ENCODE measurements around the gene NXPH3. TPM values are rescaled to one million over a fixed set of nuclear protein-coding genes. Genes with fewer than 3 reads are reported as not detected.

The NXPH3 gene
- total RNA-seq, 1 donor, result 3.3 TPM

GRCh38 chr17:49546546-49547535 is 28.8 kb upstream of the NXPH3 start:
- Histone ChIP-seq H2AFZ (ENCODE audit: low read length) (no peak overlapping the region), H3K9me3 (ENCODE audit: low read depth, low read length) (no peaks in the 10 kb centered on the region), H3K79me2 (ENCODE audit: insufficient read depth, low read length) (no peaks in the 10 kb centered on the region), H4K20me1 (ENCODE audit: insufficient read depth, low read length) (no peaks in the 10 kb centered on the region), H3K27me3 (ENCODE audit: insufficient read depth, low read length) (peaks cover 24% of the 10 kb centered on the region), H3K36me3 (ENCODE audit: insufficient read depth, low read length) (no peaks in the 10 kb centered on the region), H3K4me1 (ENCODE audit: insufficient read depth, low read length) (no peaks in the 10 kb centered on the region), H3K27ac (ENCODE audit: low read depth, low read length) (no peak overlapping the region), H3K4me2 (ENCODE audit: insufficient read depth, low read length) (no peak overlapping the region), H3K4me3 (ENCODE audit: insufficient read depth, low read length) (no peak overlapping the region)
- no peak for TF ChIP-seq CTCF (IDR thresholded peaks at IDR 0.05; ENCODE audit: extremely low read depth, low read depth, low read length)
- peak; percentile 58 for DNase-seq (ENCODE audit: insufficient read length, low spot score, missing footprints)

- TF ChIP-seq CTCF (IDR thresholded peaks at IDR 0.05; ENCODE audit: extremely low read depth, low read depth, low read length), result no peak
- H3K79me2 ChIP-seq (ENCODE audit: insufficient read depth, low read length), result no peaks in the 10 kb centered on the region
- no peak overlapping the region for H2AFZ ChIP-seq (ENCODE audit: low read length)
- no peak overlapping the region for H3K4me3 ChIP-seq (ENCODE audit: insufficient read depth, low read length)
- no peak overlapping the region for H3K27ac ChIP-seq (ENCODE audit: low read depth, low read length)
- no peaks in the 10 kb centered on the region for H3K4me1 ChIP-seq (ENCODE audit: insufficient read depth, low read length)
- peak; percentile 87 for DNase-seq (ENCODE audit: insufficient read length, low spot score, missing footprints)
- H3K27me3 ChIP-seq (ENCODE audit: insufficient read depth, low read length), result peaks cover 24% of the 10 kb centered on the region
- no peaks in the 10 kb centered on the region for H3K36me3 ChIP-seq (ENCODE audit: insufficient read depth, low read length)
- no peak overlapping the region for H3K4me2 ChIP-seq (ENCODE audit: insufficient read depth, low read length)
- H3K9me3 ChIP-seq (ENCODE audit: low read depth, low read length), result no peaks in the 10 kb centered on the region
- H4K20me1 ChIP-seq (ENCODE audit: insufficient read depth, low read length), result no peaks in the 10 kb centered on the region
These were observed 28.1 kb upstream of the NXPH3 start for GRCh38 chr17:49547566-49547965.

DNA sequence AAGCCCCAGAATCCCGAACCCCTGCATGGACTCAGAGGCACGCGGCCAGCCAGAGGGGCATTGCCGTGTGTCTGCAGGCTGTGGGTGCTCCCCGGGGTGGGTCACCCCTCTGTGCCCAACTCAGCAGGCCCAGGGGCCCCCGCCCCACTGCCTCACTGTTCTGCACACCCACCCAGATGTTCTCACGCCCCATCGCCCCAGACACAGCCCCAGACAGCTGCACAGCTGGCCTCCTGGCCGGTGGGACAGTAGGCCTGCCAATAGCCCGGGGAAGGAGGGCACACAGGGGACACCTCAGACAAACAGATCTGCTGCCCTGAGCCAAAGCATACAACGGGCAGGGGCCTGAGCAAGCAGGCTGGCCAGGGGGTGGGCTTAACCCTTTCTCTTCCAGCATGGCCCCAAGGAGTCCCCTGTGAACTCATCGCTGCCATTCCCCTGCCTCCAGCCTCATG is 27.6 kb upstream of the NXPH3 start:
- Histone ChIP-seq H3K4me2 (ENCODE audit: insufficient read depth, low read length) (no peak overlapping the region), H3K9me3 (ENCODE audit: low read depth, low read length) (no peaks in the 10 kb centered on the region), H3K4me1 (ENCODE audit: insufficient read depth, low read length) (no peaks in the 10 kb centered on the region), H3K36me3 (ENCODE audit: insufficient read depth, low read length) (no peaks in the 10 kb centered on the region), H4K20me1 (ENCODE audit: insufficient read depth, low read length) (no peaks in the 10 kb centered on the region), H3K4me3 (ENCODE audit: insufficient read depth, low read length) (no peak overlapping the region), H3K27ac (ENCODE audit: low read depth, low read length) (no peak overlapping the region), H3K27me3 (ENCODE audit: insufficient read depth, low read length) (peaks cover 24% of the 10 kb centered on the region), H2AFZ (ENCODE audit: low read length) (no peak overlapping the region), H3K79me2 (ENCODE audit: insufficient read depth, low read length) (no peaks in the 10 kb centered on the region)
- DNase-seq (ENCODE audit: insufficient read length, low spot score, missing footprints), result peak; percentile 63
- TF ChIP-seq CTCF (IDR thresholded peaks at IDR 0.05; ENCODE audit: extremely low read depth, low read depth, low read length), result no peak

All from osteoblast (primary cell).